NOMO-1 treated with dmso at 0.1 percent for 144 hours (cell line): Measurements from ENCODE around the gene NUP43.
"Not testable (repeated sequence)": the region's sequence is repeated elsewhere in the genome, so short reads cannot be mapped to it uniquely, and the experiment has no call there.

Experiments used
- DNase-seq: peaks from one replicate; lab custom pipeline; 2025; ENCODE audit not compliant: unreplicated experiment; lab: John Stamatoyannopoulos, UW

NUP43 gene

DNA sequence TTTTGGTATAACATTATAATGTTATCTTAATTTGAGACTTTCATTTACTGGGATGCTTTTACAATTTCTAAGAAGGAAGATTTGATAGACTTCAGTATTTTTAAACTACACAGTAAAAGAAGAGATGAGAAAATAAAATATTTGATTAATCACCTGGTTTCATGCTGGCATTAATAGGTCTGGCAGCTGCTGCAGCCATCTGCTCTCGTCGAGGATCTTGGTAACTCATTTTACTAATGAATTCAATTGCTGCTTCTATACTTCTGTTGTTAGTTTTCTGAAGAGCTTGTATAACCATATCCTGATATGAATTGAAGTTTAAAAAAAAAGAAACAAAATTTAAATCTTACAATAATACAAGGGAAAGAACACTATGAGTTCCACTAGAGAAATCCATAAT, 51.4 kb downstream of the NUP43 start:
- DNase-seq, result no peak

DNA sequence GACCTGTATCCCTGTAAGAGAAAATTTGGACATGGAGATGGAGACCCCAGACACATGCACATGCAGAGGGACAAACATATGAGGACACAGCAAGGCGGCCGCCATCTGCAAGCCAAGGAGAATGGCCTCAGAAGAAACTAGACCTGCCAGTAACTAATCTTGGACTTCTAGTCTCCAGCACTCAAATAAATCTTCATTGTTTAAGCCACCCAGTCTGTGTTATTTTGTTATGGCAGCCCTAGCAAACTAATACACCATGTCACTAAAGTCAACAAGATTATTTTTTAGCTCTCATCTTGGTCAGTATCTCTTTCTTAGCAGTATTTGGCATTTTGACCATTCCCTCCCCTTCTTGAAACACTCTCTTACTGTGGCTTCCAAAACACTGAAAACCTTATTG, 55.1 kb downstream of the NUP43 start:
- no peak for DNase-seq

DNA sequence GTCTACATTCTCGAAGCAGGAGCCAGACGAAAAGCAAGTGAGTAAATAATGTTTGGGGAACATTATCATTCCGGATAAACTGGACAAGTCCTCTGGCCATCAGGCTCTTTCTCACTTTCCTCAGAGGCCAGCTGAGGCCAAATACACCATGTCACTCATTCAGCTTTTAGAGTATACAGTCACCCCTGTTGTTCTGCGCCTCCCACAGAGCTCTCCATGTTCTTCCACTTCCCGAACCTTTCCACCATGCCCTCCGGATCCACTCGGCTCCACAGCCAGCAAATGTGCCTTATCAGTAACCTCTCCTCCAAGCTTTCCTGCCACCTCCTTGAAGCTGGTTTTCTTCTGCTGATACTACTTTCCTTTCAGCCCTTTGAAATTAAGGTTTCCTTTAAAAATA, 60.1 kb downstream of the NUP43 start:
- DNase-seq, result no peak

DNA sequence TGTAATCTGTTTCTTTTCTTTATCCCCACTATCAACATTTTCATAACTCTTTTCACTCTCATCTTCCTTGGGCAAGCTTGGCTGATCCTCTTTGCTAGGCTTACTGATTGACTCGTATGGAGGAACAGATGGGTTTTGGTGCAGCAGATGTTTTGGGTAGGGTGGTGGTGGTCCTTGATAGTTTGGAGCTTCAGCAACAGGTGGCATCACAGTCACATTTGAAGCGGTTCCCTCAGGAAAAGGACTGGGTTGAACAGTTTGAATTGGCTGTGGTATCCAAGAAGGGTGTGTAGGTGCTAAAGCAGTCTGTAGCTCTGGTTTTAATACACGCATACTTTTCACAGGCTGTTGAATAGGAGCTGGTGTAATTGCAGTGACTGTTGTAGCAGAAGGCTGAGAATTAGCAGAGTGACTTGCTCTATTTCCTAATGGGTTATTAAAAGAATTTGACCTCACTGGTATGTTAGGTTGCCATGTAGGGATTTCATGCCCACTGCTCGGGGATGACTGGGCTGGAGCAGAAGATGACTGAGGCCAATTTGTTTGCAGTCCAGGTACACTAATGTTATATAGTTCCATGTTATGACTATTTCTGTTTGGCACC, 63.0 kb downstream of the NUP43 start:
- no peak for DNase-seq

DNA sequence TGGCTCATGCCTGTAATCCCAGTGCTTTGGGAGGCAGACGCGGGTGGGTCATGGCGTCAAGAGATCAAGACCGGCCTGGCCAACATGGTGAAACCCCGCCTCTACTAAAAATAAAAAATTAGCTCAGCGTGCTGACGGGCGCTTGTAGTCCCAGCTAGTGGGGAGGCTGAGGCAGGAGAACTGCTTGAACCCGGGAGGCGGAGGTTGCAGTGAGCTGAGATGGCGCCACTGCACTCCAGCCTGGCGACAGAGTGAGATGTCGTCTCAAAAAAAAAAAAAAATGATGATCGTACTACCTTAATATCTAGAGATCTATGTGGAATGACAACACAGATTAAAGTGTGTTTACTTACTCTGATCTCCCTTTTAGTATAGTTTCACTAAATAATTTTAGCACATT, 64.5 kb downstream of the NUP43 start:
- not testable (repeated sequence) for DNase-seq

DNA sequence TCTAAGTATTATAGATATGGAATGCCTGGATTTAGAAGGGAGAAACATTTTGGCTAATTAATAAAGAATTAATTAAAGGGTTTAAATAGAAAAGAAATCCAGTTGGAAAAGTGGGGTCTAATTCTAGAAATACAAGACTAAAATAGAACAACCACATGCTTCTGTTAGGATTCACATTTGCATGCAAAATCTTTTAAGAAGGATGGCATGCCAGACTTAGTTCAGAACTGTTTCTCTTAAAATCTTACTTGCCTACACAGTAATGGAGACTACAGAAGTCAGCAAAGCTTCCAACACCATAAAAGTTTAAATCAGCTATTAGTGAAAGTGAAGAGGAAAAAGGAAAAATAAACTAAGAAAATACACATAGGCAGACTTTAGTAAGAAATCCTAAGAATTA, 65.1 kb downstream of the NUP43 start:
- no peak for DNase-seq

DNA sequence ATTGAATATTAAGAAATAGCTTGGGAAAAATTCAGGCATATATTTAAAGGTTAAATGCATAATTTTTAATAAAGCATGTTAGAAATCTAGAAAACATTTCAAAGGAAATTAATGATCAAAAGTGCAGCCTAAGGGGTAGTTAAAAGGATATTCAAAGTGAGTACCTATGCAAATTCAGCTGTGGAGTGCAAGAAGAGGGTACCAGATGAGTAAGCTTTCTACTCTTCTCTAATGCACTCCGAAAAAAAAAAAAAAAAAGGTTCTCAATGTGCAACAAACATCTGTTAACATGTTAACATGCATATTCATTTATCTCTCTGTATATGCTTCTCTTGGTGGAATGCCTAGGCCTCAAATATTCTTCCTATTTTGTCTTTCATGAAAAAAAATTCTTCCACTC, 65.8 kb downstream of the NUP43 start:
- DNase-seq, result no peak
